D721Med (cell line): ENCODE results near the gene ATP8A1.
A peak's percentile ranks its signal among the peaks of the same experiment; 100 is the strongest.

ENCODE experiments used
- DNase-seq: peaks from one replicate; pipeline ENCODE4 v3.0.0; 2011; ENCODE audit warnings: low spot score; ENCODE audit not compliant: insufficient read length
- FAIRE-seq: peaks from 2 replicates; lab custom pipeline; 2011; peaks lifted over from hg19 to GRCh38; lab: Jason Lieb, UNC
- CTCF ChIP-seq: IDR thresholded peaks from 2 replicates; pipeline ENCODE4 v1.5.1; 2012; ENCODE audit warnings: mild to moderate bottlenecking, control low read depth; ENCODE audit not compliant: insufficient read depth; ENCODE audit errors: missing control alignments

The ATP8A1 gene

GRCh38 chr4:42399393-42399792, 257.5 kb downstream of the ATP8A1 start:
- no peak for TF ChIP-seq CTCF
- no peak for DNase-seq
- no peak for FAIRE-seq

DNA sequence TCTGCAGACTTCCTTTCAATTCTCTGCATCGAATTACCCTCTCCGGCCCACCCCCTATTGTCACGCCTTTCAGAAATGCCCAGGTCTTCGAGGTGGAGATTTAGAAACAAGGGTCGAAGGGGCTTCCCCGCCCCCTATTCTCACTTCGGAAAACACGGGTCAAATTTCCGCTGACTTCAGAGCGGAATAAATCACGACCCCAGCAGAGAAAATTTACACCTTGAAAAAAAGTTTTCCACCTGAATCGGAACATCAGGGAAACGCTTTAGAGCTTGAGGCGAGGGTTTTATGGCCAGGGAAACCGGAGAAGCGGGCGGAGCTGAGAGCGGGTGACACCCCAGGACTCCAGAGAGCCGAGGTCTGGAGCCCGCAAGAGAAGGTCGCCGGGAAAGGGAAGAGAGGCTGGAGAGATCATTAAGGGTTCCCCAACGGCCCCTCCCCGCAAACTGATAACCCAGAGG, 258.0 kb downstream of the ATP8A1 start:
- DNase-seq (no peak), FAIRE-seq (no peak)
- TF ChIP-seq CTCF: no peak

DNA sequence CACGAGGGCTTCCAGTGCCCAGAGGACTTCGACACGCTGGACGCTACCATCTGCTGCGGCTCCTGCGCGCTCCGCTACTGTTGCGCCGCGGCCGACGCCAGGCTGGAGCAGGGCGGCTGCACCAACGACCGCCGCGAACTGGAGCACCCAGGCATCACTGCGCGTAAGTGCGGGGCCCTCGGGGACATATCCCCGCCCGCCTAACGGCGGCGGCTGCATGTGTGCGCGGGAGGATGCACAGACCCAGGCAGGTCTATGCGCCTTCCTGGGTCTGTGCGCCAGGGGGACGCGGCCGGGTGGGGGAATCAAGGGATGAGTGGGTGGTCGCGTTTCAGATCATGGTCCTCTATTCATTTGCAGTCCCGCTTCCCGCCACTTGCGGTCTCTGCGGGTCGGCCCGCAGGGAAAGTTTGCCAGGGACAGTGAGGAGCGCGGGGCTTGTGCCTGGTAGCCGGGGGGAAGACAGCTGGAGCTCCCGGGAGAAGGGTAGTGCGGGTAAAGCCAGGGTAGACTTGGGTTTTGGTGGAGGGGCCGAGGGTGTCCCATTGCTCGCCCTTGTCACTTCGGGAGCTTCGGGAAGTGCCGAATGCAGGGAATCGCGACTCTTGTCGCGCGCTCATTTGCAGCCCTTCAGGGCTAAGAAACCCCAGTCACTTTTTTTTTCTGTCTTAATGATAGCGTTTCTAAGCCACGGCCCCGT, 258.6 kb downstream of the ATP8A1 start:
- FAIRE-seq (no peak), DNase-seq (no peak)
- TF ChIP-seq CTCF: no peak

DNA sequence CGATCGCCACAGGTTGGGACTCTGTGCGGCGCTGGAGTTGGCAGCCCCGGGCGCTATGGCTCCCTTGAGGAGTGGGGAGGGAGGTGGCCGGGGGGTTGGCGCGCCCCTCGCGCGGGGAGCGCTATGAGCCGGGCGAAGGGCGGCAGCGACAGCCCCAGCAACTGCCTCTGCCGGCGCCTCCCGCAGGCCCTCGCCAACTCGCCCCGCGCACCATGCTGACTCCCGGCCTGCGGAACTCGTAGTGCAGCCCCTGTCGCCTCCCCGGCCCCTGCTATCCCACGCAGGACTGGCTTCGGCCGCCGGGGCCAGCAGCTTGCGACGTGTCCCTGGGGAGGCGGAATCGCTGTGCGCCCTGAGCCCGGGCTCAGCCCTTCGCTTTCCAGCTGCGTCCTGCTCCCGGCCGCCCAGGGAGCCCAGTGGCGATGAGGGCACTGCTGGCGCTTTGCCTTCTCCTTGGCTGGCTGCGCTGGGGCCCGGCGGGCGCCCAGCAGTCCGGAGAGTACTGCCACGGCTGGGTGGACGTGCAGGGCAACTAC, 259.2 kb downstream of the ATP8A1 start:
- no peak for TF ChIP-seq CTCF
- peak; percentile 36 for DNase-seq
- no peak for FAIRE-seq

- FAIRE-seq (no peak), DNase-seq (peak; percentile 48)
- TF ChIP-seq CTCF: no peak
Observed at GRCh38 chr4:42396752-42397634, 259.9 kb downstream of the ATP8A1 start, which contains the start of gene SHISA3. Gene SHISA3, plus strand, starts transcription at chr4:42397488. Its CDS starts 569 bp downstream, at chr4:42398057.

GRCh38 chr4:42396361-42396751, 260.5 kb downstream of the ATP8A1 start:
- no peak for FAIRE-seq

More at GRCh38 chr4:42396361-42396751, 260.5 kb downstream of the ATP8A1 start:
- no peak for TF ChIP-seq CTCF
- DNase-seq: no peak
